Stimulated activated CD8-positive, alpha-beta memory T cell treated with anti-CD3 and anti-CD28 coated beads, Interleukin-4, amount 100 ng/mL, for 4 hours (primary cell): Measurements from ENCODE around the gene WWOX.

Source experiments
- DNase-seq, 2 donors: peaks; one replicate each; pipeline ENCODE4 v3.0.0-alpha.2; 2020; ENCODE audit warnings: low read depth in 2 of 2, low spot score in 1 of 2

Gene WWOX

GRCh38 chr16:78386557-78387324 lies 287.3 kb downstream of the WWOX start:
- no peak for DNase-seq

- DNase-seq: no peak
Measured at GRCh38 chr16:78389009-78389498, 289.6 kb downstream of the WWOX start.

GRCh38 chr16:78390092-78390491 lies 290.6 kb downstream of the WWOX start:
- DNase-seq: no peak

GRCh38 chr16:78390508-78391324 lies 291.3 kb downstream of the WWOX start:
- no peak for DNase-seq

- DNase-seq: no peak
Measured at GRCh38 chr16:78392585-78393195, 293.2 kb downstream of the WWOX start.

GRCh38 chr16:78395035-78395434 lies 295.6 kb downstream of the WWOX start:
- DNase-seq: no peak

- no peak for DNase-seq
Measured at GRCh38 chr16:78396046-78396445, 296.6 kb downstream of the WWOX start.

GRCh38 chr16:78396673-78397072 lies 297.2 kb downstream of the WWOX start:
- DNase-seq: no peak

- no peak for DNase-seq
Measured at GRCh38 chr16:78399384-78399783, 299.9 kb downstream of the WWOX start.

- no peak for DNase-seq
Measured at GRCh38 chr16:78402833-78403232, 303.4 kb downstream of the WWOX start.

- no peak for DNase-seq
Measured at GRCh38 chr16:78405040-78405439, 305.6 kb downstream of the WWOX start.

GRCh38 chr16:78405833-78406232 lies 306.4 kb downstream of the WWOX start:
- no peak for DNase-seq

GRCh38 chr16:78407191-78407590 lies 307.7 kb downstream of the WWOX start:
- DNase-seq: no peak

- no peak for DNase-seq
Measured at GRCh38 chr16:78413651-78414050, 314.2 kb downstream of the WWOX start.

- DNase-seq: no peak
Measured at GRCh38 chr16:78415013-78415412, 315.6 kb downstream of the WWOX start.

- no peak for DNase-seq
Measured at GRCh38 chr16:78415669-78416068, 316.2 kb downstream of the WWOX start.

GRCh38 chr16:78416400-78416799 lies 316.9 kb downstream of the WWOX start:
- DNase-seq: no peak

- no peak for DNase-seq
Measured at GRCh38 chr16:78421181-78421708, 321.8 kb downstream of the WWOX start.

GRCh38 chr16:78425281-78425680 lies 325.8 kb downstream of the WWOX start:
- DNase-seq: no peak

- DNase-seq: no peak
Measured at GRCh38 chr16:78425891-78426510, 326.5 kb downstream of the WWOX start.

GRCh38 chr16:78428193-78428592 lies 328.7 kb downstream of the WWOX start:
- DNase-seq: no peak
